ENCODE measurements around the gene HTT.

DNA sequence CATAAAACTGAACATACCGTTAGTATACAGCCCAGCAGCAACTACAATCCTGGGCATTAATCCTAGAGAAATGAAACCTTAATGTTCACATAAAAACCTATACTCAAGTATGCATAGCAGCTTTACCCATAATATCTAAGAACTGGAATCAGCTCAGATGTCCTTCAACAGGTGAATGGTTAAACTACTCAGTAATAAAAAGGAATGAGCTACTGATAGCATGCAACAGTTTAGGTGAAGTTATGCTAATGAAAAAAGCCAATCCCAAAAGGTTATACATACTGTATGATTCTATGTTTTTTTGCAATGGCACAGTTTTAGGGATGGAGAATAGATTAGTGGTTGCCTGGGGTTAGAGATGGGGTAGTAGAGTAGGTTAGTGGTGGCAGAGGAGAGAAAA is 9.3 kb downstream of the HTT start:
- TF ChIP-seq POLR2A (IDR thresholded peaks at IDR 0.05; ENCODE audit: low read length) (no peak), GATA1 (IDR thresholded peaks at IDR 0.05; ENCODE audit: low read depth, low read length) (no peak)
